ENCODE results near the gene SCG5. TPM values are rescaled to one million over a fixed set of nuclear protein-coding genes. Genes with fewer than 3 reads are reported as not detected.

Gene SCG5
- total RNA-seq, 1 experiment from 2014 or later = 1.8 TPM

- Histone ChIP-seq H3K27me3 (ENCODE audit: low read length) (no peaks in the 10 kb centered on the region), H3K4me2 (ENCODE audit: low read depth, low read length, poor library complexity, severe bottlenecking) (peak overlapping the region; percentile 41), H3K4me1 (ENCODE audit: low read length) (peaks cover 51% of the 10 kb centered on the region), H3K9ac (ENCODE audit: low read length) (no peak overlapping the region), H3K79me2 (ENCODE audit: low read length) (peaks cover 57% of the 10 kb centered on the region), H4K20me1 (ENCODE audit: insufficient read depth, low read depth, low read length) (no peaks in the 10 kb centered on the region; the same call in 1 of the 2 replicates), H3K9me3 (ENCODE audit: low read length) (no peaks in the 10 kb centered on the region), H3K4me3 (ENCODE audit: low read length) (peak overlapping the region; percentile 3; the same call in 1 of the 2 replicates), H3K9me2 (replicated peaks; ENCODE audit: insufficient read depth, low read length) (no peaks in the 10 kb centered on the region), H3K27ac (ENCODE audit: low read length) (peak overlapping the region; percentile 85), H2AFZ (ENCODE audit: low read length) (no peak overlapping the region), H3K36me3 (ENCODE audit: insufficient read depth, low read length) (peaks cover 75% of the 10 kb centered on the region)
- peak; percentile 39 for DNase-seq
Observed at GRCh38 chr15:32636908-32637567, 4.5 kb upstream of the SCG5 start.

GRCh38 chr15:32637704-32638103, 3.8 kb upstream of the SCG5 start:
- DNase-seq = peak; percentile 22
- Histone ChIP-seq H3K27ac (ENCODE audit: low read length) (peak overlapping the region; percentile 85), H3K9me2 (replicated peaks; ENCODE audit: insufficient read depth, low read length) (no peaks in the 10 kb centered on the region), H3K9me3 (ENCODE audit: low read length) (no peaks in the 10 kb centered on the region), H3K4me2 (ENCODE audit: low read depth, low read length, poor library complexity, severe bottlenecking) (no peak overlapping the region), H3K4me3 (ENCODE audit: low read length) (no peak overlapping the region), H4K20me1 (ENCODE audit: insufficient read depth, low read depth, low read length) (no peaks in the 10 kb centered on the region; the same call in 1 of the 2 replicates), H3K79me2 (ENCODE audit: low read length) (peaks cover 56% of the 10 kb centered on the region), H3K4me1 (ENCODE audit: low read length) (peaks cover 50% of the 10 kb centered on the region), H3K27me3 (ENCODE audit: low read length) (no peaks in the 10 kb centered on the region), H2AFZ (ENCODE audit: low read length) (no peak overlapping the region), H3K36me3 (ENCODE audit: insufficient read depth, low read length) (peaks cover 75% of the 10 kb centered on the region), H3K9ac (ENCODE audit: low read length) (no peak overlapping the region)

GRCh38 chr15:32642667-32643435, 1.3 kb downstream of the SCG5 start:
- Histone ChIP-seq H3K27ac (ENCODE audit: low read length) (no peak overlapping the region), H3K4me1 (ENCODE audit: low read length) (no peaks in the 10 kb centered on the region), H3K9me3 (ENCODE audit: low read length) (no peaks in the 10 kb centered on the region), H3K4me3 (ENCODE audit: low read length) (no peak overlapping the region), H3K79me2 (ENCODE audit: low read length) (peaks cover 15% of the 10 kb centered on the region), H3K9ac (ENCODE audit: low read length) (no peak overlapping the region), H3K9me2 (replicated peaks; ENCODE audit: insufficient read depth, low read length) (no peaks in the 10 kb centered on the region), H3K4me2 (ENCODE audit: low read depth, low read length, poor library complexity, severe bottlenecking) (no peak overlapping the region), H2AFZ (ENCODE audit: low read length) (no peak overlapping the region), H3K27me3 (ENCODE audit: low read length) (no peaks in the 10 kb centered on the region), H3K36me3 (ENCODE audit: insufficient read depth, low read length) (peaks cover 52% of the 10 kb centered on the region; the same call in 1 of the 2 replicates), H4K20me1 (ENCODE audit: insufficient read depth, low read depth, low read length) (no peaks in the 10 kb centered on the region)
- no peak for DNase-seq

GRCh38 chr15:32643907-32644445, 2.5 kb downstream of the SCG5 start:
- no peaks in the 10 kb centered on the region for H3K4me1 ChIP-seq (ENCODE audit: low read length)
- H3K36me3 ChIP-seq (ENCODE audit: insufficient read depth, low read length) = peaks cover 42% of the 10 kb centered on the region; the same call in 1 of the 2 replicates
- H3K9me2 ChIP-seq (replicated peaks; ENCODE audit: insufficient read depth, low read length) = no peaks in the 10 kb centered on the region
- no peaks in the 10 kb centered on the region for H3K27me3 ChIP-seq (ENCODE audit: low read length)
- no peaks in the 10 kb centered on the region for H3K9me3 ChIP-seq (ENCODE audit: low read length)
- no peak overlapping the region for H3K9ac ChIP-seq (ENCODE audit: low read length)
- H3K4me2 ChIP-seq (ENCODE audit: low read depth, low read length, poor library complexity, severe bottlenecking) = no peak overlapping the region
- H2AFZ ChIP-seq (ENCODE audit: low read length) = no peak overlapping the region
- no peaks in the 10 kb centered on the region for H4K20me1 ChIP-seq (ENCODE audit: insufficient read depth, low read depth, low read length)
- H3K27ac ChIP-seq (ENCODE audit: low read length) = no peak overlapping the region
- H3K4me3 ChIP-seq (ENCODE audit: low read length) = no peak overlapping the region
- 0 out of 2 replicates have a peak, but pooled peaks cover 6% of the 10 kb centered on the region for H3K79me2 ChIP-seq (ENCODE audit: low read length)
- DNase-seq = no peak

GRCh38 chr15:32646291-32646690, 4.8 kb downstream of the SCG5 start:
- Histone ChIP-seq H3K9me2 (replicated peaks; ENCODE audit: insufficient read depth, low read length) (no peaks in the 10 kb centered on the region), H3K27ac (ENCODE audit: low read length) (no peak overlapping the region), H3K4me2 (ENCODE audit: low read depth, low read length, poor library complexity, severe bottlenecking) (no peak overlapping the region), H3K9me3 (ENCODE audit: low read length) (no peaks in the 10 kb centered on the region), H3K27me3 (ENCODE audit: low read length) (no peaks in the 10 kb centered on the region), H3K4me1 (ENCODE audit: low read length) (no peaks in the 10 kb centered on the region), H2AFZ (ENCODE audit: low read length) (no peak overlapping the region), H4K20me1 (ENCODE audit: insufficient read depth, low read depth, low read length) (no peaks in the 10 kb centered on the region), H3K79me2 (ENCODE audit: low read length) (peaks cover 2% of the 10 kb centered on the region), H3K4me3 (ENCODE audit: low read length) (no peak overlapping the region), H3K36me3 (ENCODE audit: insufficient read depth, low read length) (peaks cover 25% of the 10 kb centered on the region; the same call in 1 of the 2 replicates), H3K9ac (ENCODE audit: low read length) (no peak overlapping the region)
- no peak for DNase-seq

DNA sequence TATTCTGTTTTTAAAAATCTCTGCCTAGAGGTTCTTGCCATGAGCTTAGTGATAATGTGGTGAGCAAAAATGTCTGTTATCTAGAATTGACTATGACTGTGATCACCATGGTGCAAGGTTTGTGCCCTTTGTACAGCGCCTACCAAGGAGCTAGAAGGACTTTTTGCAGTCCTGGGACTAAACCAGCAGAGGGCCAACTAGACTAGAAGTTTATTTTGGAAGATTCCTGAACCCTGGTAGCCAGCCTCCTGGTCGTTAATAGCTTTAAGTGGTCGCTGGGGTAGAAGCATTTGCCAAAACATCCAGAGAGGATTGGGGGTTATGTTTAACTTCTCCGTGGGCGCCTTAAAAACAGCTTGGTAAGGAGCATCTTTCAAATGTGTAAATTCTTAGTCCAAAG, 7.8 kb downstream of the SCG5 start:
- Histone ChIP-seq H3K79me2 (ENCODE audit: low read length) (peaks cover 14% of the 10 kb centered on the region), H3K9me2 (replicated peaks; ENCODE audit: insufficient read depth, low read length) (no peaks in the 10 kb centered on the region), H3K4me2 (ENCODE audit: low read depth, low read length, poor library complexity, severe bottlenecking) (no peak overlapping the region), H3K4me1 (ENCODE audit: low read length) (no peaks in the 10 kb centered on the region), H3K9me3 (ENCODE audit: low read length) (no peaks in the 10 kb centered on the region), H2AFZ (ENCODE audit: low read length) (no peak overlapping the region), H3K9ac (ENCODE audit: low read length) (no peak overlapping the region), H4K20me1 (ENCODE audit: insufficient read depth, low read depth, low read length) (no peaks in the 10 kb centered on the region), H3K36me3 (ENCODE audit: insufficient read depth, low read length) (peaks cover 34% of the 10 kb centered on the region), H3K27ac (ENCODE audit: low read length) (no peak overlapping the region), H3K4me3 (ENCODE audit: low read length) (no peak overlapping the region), H3K27me3 (ENCODE audit: low read length) (no peaks in the 10 kb centered on the region)
- no peak for DNase-seq

GRCh38 chr15:32651229-32651837, 9.8 kb downstream of the SCG5 start:
- Histone ChIP-seq H3K4me2 (ENCODE audit: low read depth, low read length, poor library complexity, severe bottlenecking) (no peak overlapping the region), H3K9me2 (replicated peaks; ENCODE audit: insufficient read depth, low read length) (no peaks in the 10 kb centered on the region), H4K20me1 (ENCODE audit: insufficient read depth, low read depth, low read length) (no peaks in the 10 kb centered on the region), H3K4me1 (ENCODE audit: low read length) (no peaks in the 10 kb centered on the region), H3K36me3 (ENCODE audit: insufficient read depth, low read length) (peaks cover 30% of the 10 kb centered on the region), H3K27me3 (ENCODE audit: low read length) (no peaks in the 10 kb centered on the region), H3K79me2 (ENCODE audit: low read length) (peaks cover 16% of the 10 kb centered on the region), H2AFZ (ENCODE audit: low read length) (peak overlapping the region; percentile 25; the same call in 1 of the 2 replicates), H3K9ac (ENCODE audit: low read length) (no peak overlapping the region), H3K9me3 (ENCODE audit: low read length) (no peaks in the 10 kb centered on the region), H3K27ac (ENCODE audit: low read length) (no peak overlapping the region), H3K4me3 (ENCODE audit: low read length) (no peak overlapping the region)
- peak; percentile 87 for DNase-seq

DNA sequence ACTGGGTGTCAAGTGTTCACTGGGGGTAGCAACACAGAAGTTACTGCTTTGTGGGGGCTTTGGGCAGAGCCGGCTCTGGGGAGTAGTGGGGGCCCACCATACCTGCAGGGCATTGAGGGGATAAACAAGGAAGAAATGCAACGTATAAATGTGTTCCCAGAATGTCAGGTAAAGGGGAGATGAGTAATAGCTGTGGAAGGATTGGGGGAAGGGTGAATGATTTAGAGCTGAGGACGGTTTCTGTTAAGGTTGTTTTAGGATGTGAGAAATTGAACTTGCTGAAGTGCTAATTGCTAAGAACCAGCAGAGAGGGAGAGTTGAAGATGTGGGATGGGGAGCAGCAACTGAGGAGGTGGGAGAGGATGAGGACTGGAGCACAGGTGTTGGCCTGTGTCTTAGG, 10.7 kb downstream of the SCG5 start:
- no peaks in the 10 kb centered on the region for H3K9me2 ChIP-seq (replicated peaks; ENCODE audit: insufficient read depth, low read length)
- no peaks in the 10 kb centered on the region for H3K9me3 ChIP-seq (ENCODE audit: low read length)
- H3K79me2 ChIP-seq (ENCODE audit: low read length) = peaks cover 16% of the 10 kb centered on the region
- no peaks in the 10 kb centered on the region for H3K27me3 ChIP-seq (ENCODE audit: low read length)
- H3K4me1 ChIP-seq (ENCODE audit: low read length) = no peaks in the 10 kb centered on the region
- no peak overlapping the region for H3K4me2 ChIP-seq (ENCODE audit: low read depth, low read length, poor library complexity, severe bottlenecking)
- H3K27ac ChIP-seq (ENCODE audit: low read length) = no peak overlapping the region
- DNase-seq = no peak
- H2AFZ ChIP-seq (ENCODE audit: low read length) = no peak overlapping the region
- H3K36me3 ChIP-seq (ENCODE audit: insufficient read depth, low read length) = peaks cover 23% of the 10 kb centered on the region
- no peak overlapping the region for H3K9ac ChIP-seq (ENCODE audit: low read length)
- H4K20me1 ChIP-seq (ENCODE audit: insufficient read depth, low read depth, low read length) = no peaks in the 10 kb centered on the region
- H3K4me3 ChIP-seq (ENCODE audit: low read length) = no peak overlapping the region
